Natural killer cell (primary cell): Measurements from ENCODE around the gene GABBR2. TPM values are rescaled to one million over a fixed set of nuclear protein-coding genes. Genes with fewer than 3 reads are reported as not detected.

Source experiments
- ATAC-seq, 3 donors: fragments of 150-1000 bp in 2 of 3; fragments of 200-7000 bp in 1 of 3; cut with Tn5 transposase; 1 replicate in 1 of 3; 2 replicates in 2 of 3; pipeline ENCODE4 v1.10.0; 2021; ENCODE audit warnings: mild to moderate bottlenecking in 2 of 3, moderate library complexity in 2 of 3
- DNase-seq, 2 donors: peaks; one replicate each; pipeline versions ENCODE4 v3.0.0 to v3.0.0-alpha.2; 2013 to 2021; ENCODE audit warnings: mixed read lengths in 1 of 2
- H3K27ac ChIP-seq: one replicate; pipeline ENCODE4 v1.5.1; 2013; ENCODE audit warnings: mild to moderate bottlenecking, low read length
- H3K27me3 ChIP-seq: one replicate; pipeline ENCODE4 v1.6.1; 2013; ENCODE audit warnings: low read length; ENCODE audit not compliant: control insufficient read depth, insufficient read depth
- H3K36me3 ChIP-seq: one replicate; pipeline ENCODE4 v1.6.1; 2013; ENCODE audit warnings: low read length; ENCODE audit not compliant: control insufficient read depth, insufficient read depth
- H3K4me1 ChIP-seq: one replicate; pipeline ENCODE4 v1.6.1; 2013; ENCODE audit warnings: low read length; ENCODE audit not compliant: control insufficient read depth, insufficient read depth
- H3K4me3 ChIP-seq: one replicate; pipeline ENCODE4 v1.5.1; 2013; ENCODE audit warnings: low read length
- H3K9me3 ChIP-seq: one replicate; pipeline ENCODE4 v1.6.1; 2013; ENCODE audit warnings: low read length; ENCODE audit not compliant: control insufficient read depth, insufficient read depth
- H3K27ac Mint-ChIP-seq, 2 donors: one replicate each; pipeline ENCODE4 v1.8.0; 2022; ENCODE audit warnings: mild to moderate bottlenecking in 2 of 2, mixed read lengths in 2 of 2, moderate library complexity in 1 of 2
- H3K27me3 Mint-ChIP-seq, 2 donors: one replicate each; pipeline ENCODE4 v1.8.0; 2022; ENCODE audit warnings: low read depth in 2 of 2, mixed read lengths in 2 of 2
- H3K36me3 Mint-ChIP-seq: one replicate; pipeline ENCODE4 v1.8.0; 2022; ENCODE audit warnings: mixed read lengths
- H3K4me1 Mint-ChIP-seq, 2 donors: one replicate each; pipeline ENCODE4 v1.8.0; 2022; ENCODE audit warnings: mixed read lengths in 2 of 2
- H3K4me3 Mint-ChIP-seq: one replicate; pipeline ENCODE4 v1.8.0; 2022; ENCODE audit warnings: mild to moderate bottlenecking, moderate library complexity, mixed read lengths
- H3K9me3 Mint-ChIP-seq, 2 donors: one replicate each; pipeline ENCODE4 v1.8.0; 2022; ENCODE audit warnings: mixed read lengths in 2 of 2
- WGBS: methylation state at CpG from one replicate; pipeline ENCODE4 v1.1.7; 2013; ENCODE audit warnings: missing lambda C conversion rate; ENCODE audit not compliant: insufficient coverage; 5-methylcytosine and 5-hydroxymethylcytosine counted together
- intact Hi-C: fragments of 100-400 bp; cut with micrococcal nuclease; formaldehyde crosslinking; loops from one replicate; pipeline ENCODE4 v1.14.2; 2022
- total RNA-seq, 4 donors: library from RNA; stranded (reverse); fragments of 120-200 nt in 1 of 4; gene quantifications; one replicate each; pipeline versions ENCODE4 v1.2.3 to v1.2.4, GENCODE V29; 2013 to 2022
- TF ChIP-seq, protein P1 (sequence below): fragments of 200-600 bp; IDR thresholded peaks from one replicate; pipeline ENCODE4 v1.8.0; 2022; ENCODE audit warnings: antibody characterized with exemption

Gene GABBR2
- total RNA-seq, 3 donors from 2014 or later (not counting 1 experiment from before 2014, with no cell fraction given): not detected

GRCh38 chr9:98409719-98410118, 299.0 kb downstream of the GABBR2 start:
- intact Hi-C loops: no loop called here
- H3K27me3 Mint-ChIP-seq: peaks cover 21 to 52% of the 10 kb centered on the region in 2 donors
- no peaks in the 10 kb centered on the region for H3K4me1 Mint-ChIP-seq
- 45% methylated on average over 6 of the region's 6 CpGs for WGBS
- H3K27ac ChIP-seq: no peak overlapping the region
- no peaks in the 10 kb centered on the region for H3K9me3 Mint-ChIP-seq
- no peak overlapping the region for H3K27ac Mint-ChIP-seq
- TF ChIP-seq, protein P1, sequence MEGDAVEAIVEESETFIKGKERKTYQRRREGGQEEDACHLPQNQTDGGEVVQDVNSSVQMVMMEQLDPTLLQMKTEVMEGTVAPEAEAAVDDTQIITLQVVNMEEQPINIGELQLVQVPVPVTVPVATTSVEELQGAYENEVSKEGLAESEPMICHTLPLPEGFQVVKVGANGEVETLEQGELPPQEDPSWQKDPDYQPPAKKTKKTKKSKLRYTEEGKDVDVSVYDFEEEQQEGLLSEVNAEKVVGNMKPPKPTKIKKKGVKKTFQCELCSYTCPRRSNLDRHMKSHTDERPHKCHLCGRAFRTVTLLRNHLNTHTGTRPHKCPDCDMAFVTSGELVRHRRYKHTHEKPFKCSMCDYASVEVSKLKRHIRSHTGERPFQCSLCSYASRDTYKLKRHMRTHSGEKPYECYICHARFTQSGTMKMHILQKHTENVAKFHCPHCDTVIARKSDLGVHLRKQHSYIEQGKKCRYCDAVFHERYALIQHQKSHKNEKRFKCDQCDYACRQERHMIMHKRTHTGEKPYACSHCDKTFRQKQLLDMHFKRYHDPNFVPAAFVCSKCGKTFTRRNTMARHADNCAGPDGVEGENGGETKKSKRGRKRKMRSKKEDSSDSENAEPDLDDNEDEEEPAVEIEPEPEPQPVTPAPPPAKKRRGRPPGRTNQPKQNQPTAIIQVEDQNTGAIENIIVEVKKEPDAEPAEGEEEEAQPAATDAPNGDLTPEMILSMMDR: no peak
- no peak overlapping the region for H3K4me3 ChIP-seq
- DNase-seq: no peak
- no peak overlapping the region for H3K4me3 Mint-ChIP-seq
- H3K36me3 ChIP-seq: no peaks in the 10 kb centered on the region
- ATAC-seq: no peak
- no peaks in the 10 kb centered on the region for H3K36me3 Mint-ChIP-seq
- peaks cover 3% of the 10 kb centered on the region for H3K4me1 ChIP-seq
- no peaks in the 10 kb centered on the region for H3K9me3 ChIP-seq
- H3K27me3 ChIP-seq: no peaks in the 10 kb centered on the region

DNA sequence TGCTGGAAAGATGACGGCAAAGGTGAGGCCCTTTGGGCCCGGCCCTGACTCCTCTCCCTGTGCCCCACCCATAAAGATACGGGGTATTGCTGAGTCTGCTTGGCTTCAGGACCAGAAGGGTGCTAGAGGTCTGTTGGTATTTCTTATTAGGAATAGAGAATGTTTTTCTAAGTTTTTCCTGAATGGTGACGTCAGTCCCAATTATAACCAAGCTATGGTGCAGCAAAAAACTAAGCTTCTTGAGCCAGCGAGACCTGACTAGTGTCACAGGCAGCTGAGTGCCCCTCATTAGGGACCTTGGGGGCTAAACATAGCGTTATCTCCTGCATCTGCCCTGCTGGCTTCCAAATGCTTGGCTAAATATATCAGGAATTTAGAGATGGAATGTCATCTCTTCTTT, 302.3 kb downstream of the GABBR2 start:
- TF ChIP-seq, protein P1: no peak
- Mint-ChIP-seq H3K4me3 (no peak overlapping the region), H3K4me1 (no peaks in the 10 kb centered on the region), H3K27ac (no peak overlapping the region), H3K27me3 (peaks cover 17 to 59% of the 10 kb centered on the region in 2 donors), H3K9me3 (no peaks in the 10 kb centered on the region), H3K36me3 (no peaks in the 10 kb centered on the region)
- intact Hi-C loops: no loop called here
- H3K9me3 ChIP-seq: no peaks in the 10 kb centered on the region
- H3K36me3 ChIP-seq: no peaks in the 10 kb centered on the region
- no peak overlapping the region for H3K4me3 ChIP-seq
- no peak overlapping the region for H3K27ac ChIP-seq
- ATAC-seq (no peak), DNase-seq (no peak)
- H3K27me3 ChIP-seq: no peaks in the 10 kb centered on the region
- H3K4me1 ChIP-seq: peaks cover 3% of the 10 kb centered on the region
- WGBS: 90% methylated on average over 6 of the region's 6 CpGs

DNA sequence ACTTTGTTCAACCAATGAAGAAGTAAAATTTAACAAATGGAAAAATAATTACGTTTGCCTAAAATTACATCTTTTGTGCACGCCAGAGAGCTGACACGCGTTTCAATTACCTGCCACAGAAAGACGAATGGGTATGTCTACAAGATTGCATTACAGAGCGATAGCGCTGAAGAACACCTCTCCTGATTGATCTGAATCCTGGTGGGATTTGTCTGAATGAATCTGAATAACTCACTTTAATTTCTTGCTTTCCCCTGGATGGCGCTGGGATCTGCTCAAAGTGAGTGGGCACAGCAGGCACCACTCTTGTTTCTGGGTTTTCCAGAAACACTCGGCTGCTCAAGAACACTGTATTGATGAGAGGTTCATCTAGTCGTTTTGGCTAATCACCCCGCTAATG, 304.5 kb downstream of the GABBR2 start:
- Histone ChIP-seq H3K27ac (no peak overlapping the region), H3K36me3 (no peaks in the 10 kb centered on the region), H3K4me1 (no peaks in the 10 kb centered on the region), H3K27me3 (no peaks in the 10 kb centered on the region), H3K9me3 (no peaks in the 10 kb centered on the region), H3K4me3 (no peak overlapping the region)
- ATAC-seq: no peak
- no peak overlapping the region for H3K27ac Mint-ChIP-seq
- 93% methylated on average over 11 of the region's 11 CpGs for WGBS
- H3K4me1 Mint-ChIP-seq: no peaks in the 10 kb centered on the region
- no peak for DNase-seq
- TF ChIP-seq, protein P1: no peak
- no peak overlapping the region for H3K4me3 Mint-ChIP-seq
- no peaks in the 10 kb centered on the region for H3K9me3 Mint-ChIP-seq
- peaks cover 13 to 46% of the 10 kb centered on the region in 2 donors for H3K27me3 Mint-ChIP-seq
- intact Hi-C loops: no loop called here
- H3K36me3 Mint-ChIP-seq: no peaks in the 10 kb centered on the region

DNA sequence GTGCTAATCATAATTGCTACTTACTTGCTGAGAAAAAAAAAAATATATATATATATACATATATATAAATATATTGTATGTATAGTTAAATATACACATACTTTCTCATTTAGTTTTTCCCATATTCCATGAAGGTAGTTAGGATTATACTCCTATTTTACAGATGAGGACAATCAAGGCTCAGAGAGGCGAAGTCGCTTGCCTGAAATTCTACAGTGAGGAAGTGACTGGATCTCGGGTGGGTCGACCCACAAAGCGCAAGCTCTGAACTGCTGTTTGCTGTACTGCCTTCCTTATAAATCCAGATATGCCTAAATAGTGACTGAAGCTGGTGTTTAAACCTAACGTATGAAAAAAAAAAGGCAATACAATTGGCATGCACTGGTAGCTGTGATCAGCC, 305.0 kb downstream of the GABBR2 start:
- no peak for ATAC-seq
- intact Hi-C loops: no loop called here
- 92% methylated on average over 5 of the region's 6 CpGs for WGBS

More for the DNA sequence above, 305.0 kb downstream of the GABBR2 start:
- Mint-ChIP-seq H3K4me3 (no peak overlapping the region), H3K27me3 (peaks cover 10 to 44% of the 10 kb centered on the region in 2 donors), H3K4me1 (no peaks in the 10 kb centered on the region), H3K36me3 (no peaks in the 10 kb centered on the region), H3K27ac (no peak overlapping the region), H3K9me3 (no peaks in the 10 kb centered on the region)
- no peak overlapping the region for H3K27ac ChIP-seq
- H3K36me3 ChIP-seq: no peaks in the 10 kb centered on the region
- no peaks in the 10 kb centered on the region for H3K4me1 ChIP-seq
- H3K27me3 ChIP-seq: no peaks in the 10 kb centered on the region
- H3K9me3 ChIP-seq: no peaks in the 10 kb centered on the region
- TF ChIP-seq, protein P1: no peak
- no peak for DNase-seq
- no peak overlapping the region for H3K4me3 ChIP-seq
